ENCODE measurements around the gene ATF6B.
A peak's percentile ranks its signal among the peaks of the same experiment; 100 is the strongest.
"Not testable (repeated sequence)": the region's sequence is repeated elsewhere in the genome, so short reads cannot be mapped to it uniquely, and the experiment has no call there.

Gene ATF6B

GRCh38 chr6:32102255-32102654 is 25.8 kb downstream of the ATF6B start:
- DNase-seq = no peak

- DNase-seq = not testable (repeated sequence)
Observed at GRCh38 chr6:32100251-32100650, 27.8 kb downstream of the ATF6B start.

- no peak for DNase-seq
Observed at GRCh38 chr6:32097364-32097763, 30.7 kb downstream of the ATF6B start.

- DNase-seq = no peak
Observed at GRCh38 chr6:32096394-32097258, 31.4 kb downstream of the ATF6B start.

- no peak for DNase-seq
Observed at GRCh38 chr6:32096087-32096393, 32.0 kb downstream of the ATF6B start.

- DNase-seq = no peak
Observed at GRCh38 chr6:32095338-32096086, 32.5 kb downstream of the ATF6B start.

- no peak for DNase-seq
Observed at GRCh38 chr6:32092760-32093497, 35.1 kb downstream of the ATF6B start.

GRCh38 chr6:32089082-32089828 is 38.8 kb downstream of the ATF6B start:
- DNase-seq = no peak

- DNase-seq = no peak
Observed at GRCh38 chr6:32088487-32089049, 39.5 kb downstream of the ATF6B start.

- DNase-seq = peak; percentile 83
Observed at GRCh38 chr6:32087574-32088486, 40.2 kb downstream of the ATF6B start.

- no peak for DNase-seq
Observed at GRCh38 chr6:32086661-32087573, 41.1 kb downstream of the ATF6B start.

- DNase-seq = no peak
Observed at GRCh38 chr6:32085759-32086459, 42.1 kb downstream of the ATF6B start.

GRCh38 chr6:32084780-32085179 is 43.3 kb downstream of the ATF6B start:
- no peak for DNase-seq

GRCh38 chr6:32083812-32084768 is 44.0 kb downstream of the ATF6B start:
- DNase-seq = no peak

- DNase-seq = no peak
Observed at GRCh38 chr6:32082935-32083334, 45.1 kb downstream of the ATF6B start.

- no peak for DNase-seq
Observed at GRCh38 chr6:32082478-32082877, 45.6 kb downstream of the ATF6B start.

GRCh38 chr6:32081168-32081990 is 46.7 kb downstream of the ATF6B start:
- no peak for DNase-seq
